T-helper 22 cell (primary cell): Measurements from ENCODE around the gene ZNF416.

Experiments
- DNase-seq: peaks from one replicate; pipeline ENCODE4 v3.0.0-alpha.2; 2020; ENCODE audit warnings: low read depth

ZNF416 gene

DNA sequence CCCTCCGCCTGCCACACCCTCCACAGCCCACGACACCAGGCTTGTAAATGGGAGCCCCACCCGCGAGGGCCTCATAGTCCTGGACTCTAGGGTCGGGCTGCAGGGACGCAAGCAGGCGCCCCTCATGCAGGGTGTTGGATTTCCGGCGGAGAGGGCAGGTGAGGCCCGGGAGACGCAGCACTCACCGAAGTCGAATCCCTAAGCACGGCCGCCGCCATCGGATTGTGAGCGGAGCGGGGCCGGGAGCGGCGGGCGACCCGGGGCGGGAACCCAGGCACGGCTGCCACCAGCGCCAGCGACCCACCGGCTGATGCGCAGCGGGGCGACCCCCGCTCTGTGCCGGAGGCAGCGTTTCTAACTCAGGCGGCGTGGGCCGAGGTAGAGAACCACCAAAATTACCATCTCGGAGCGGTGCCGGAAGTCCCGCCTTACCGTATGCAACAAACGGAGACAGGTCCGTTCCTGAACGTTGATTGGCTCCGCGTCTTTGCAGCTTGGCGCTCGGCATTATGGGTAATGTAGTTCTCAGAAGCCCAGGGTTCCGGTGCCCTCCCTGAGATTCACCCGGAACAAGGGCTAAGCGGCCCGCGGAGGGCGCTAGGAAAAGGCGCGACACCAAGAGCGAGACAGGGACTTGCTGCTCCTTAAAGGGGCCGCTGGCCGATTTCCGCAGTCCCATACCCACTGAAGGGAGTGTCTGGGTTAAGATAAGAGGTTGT lies at the start of gene ZNF416:
Gene ZNF416 (minus strand): TSS at position 425 of the 719 bp plus-strand sequence. CDS start 207 bp downstream, at position 218.
- peak; percentile 92 for DNase-seq

DNA sequence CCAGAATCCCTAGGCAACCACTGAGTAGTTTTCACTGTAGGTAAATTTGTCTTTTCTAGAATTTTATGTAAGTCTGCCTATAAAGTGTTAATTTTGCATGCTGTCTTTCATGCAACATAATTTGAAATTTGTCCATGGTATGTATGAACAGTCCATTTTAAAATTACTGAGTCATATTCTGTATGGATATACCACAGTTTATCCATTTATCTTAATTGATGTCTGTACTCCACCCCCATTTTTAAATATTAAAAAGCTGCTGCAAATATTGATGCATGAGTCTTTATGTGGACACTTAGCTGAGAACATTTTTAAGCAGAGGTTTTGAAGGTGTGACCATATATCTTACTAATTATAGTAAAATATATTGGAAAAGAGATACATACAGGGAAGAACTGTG lies 44.4 kb upstream of the ZNF416 start:
- no peak for DNase-seq

GRCh38 chr19:57620673-57621348 lies 42.1 kb upstream of the ZNF416 start:
- DNase-seq = no peak

- no peak for DNase-seq
Measured at GRCh38 chr19:57615346-57615745, 36.6 kb upstream of the ZNF416 start.

- peak; percentile 71 for DNase-seq
Measured at GRCh38 chr19:57613941-57614743, 35.4 kb upstream of the ZNF416 start, which contains the start of gene ZNF134. TSS of gene ZNF134 (plus strand) at chr19:57614242. CDS start at chr19:57619469, 5,227 bp downstream.

DNA sequence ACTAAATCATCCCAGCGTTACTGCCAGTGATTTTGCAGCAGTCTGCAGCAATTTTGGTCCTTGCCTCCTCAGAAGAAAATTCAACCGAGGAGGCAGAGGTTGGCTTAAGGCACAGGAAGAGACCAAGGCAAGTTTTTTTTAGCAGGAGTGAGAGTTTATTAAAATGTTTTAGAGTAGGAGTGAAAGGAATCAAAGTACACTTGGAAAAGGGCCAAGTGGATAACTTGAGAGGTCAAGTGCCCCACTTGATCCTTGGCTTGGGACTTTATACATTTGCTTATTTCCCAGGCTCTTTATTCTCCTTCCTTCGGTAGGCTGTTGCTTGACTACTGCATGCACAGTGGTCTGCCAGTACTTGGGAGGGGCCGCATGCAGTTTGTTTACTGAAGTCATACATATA lies 32.4 kb upstream of the ZNF416 start:
- no peak for DNase-seq

- DNase-seq = no peak
Measured at GRCh38 chr19:57606931-57607330, 28.2 kb upstream of the ZNF416 start.

DNA sequence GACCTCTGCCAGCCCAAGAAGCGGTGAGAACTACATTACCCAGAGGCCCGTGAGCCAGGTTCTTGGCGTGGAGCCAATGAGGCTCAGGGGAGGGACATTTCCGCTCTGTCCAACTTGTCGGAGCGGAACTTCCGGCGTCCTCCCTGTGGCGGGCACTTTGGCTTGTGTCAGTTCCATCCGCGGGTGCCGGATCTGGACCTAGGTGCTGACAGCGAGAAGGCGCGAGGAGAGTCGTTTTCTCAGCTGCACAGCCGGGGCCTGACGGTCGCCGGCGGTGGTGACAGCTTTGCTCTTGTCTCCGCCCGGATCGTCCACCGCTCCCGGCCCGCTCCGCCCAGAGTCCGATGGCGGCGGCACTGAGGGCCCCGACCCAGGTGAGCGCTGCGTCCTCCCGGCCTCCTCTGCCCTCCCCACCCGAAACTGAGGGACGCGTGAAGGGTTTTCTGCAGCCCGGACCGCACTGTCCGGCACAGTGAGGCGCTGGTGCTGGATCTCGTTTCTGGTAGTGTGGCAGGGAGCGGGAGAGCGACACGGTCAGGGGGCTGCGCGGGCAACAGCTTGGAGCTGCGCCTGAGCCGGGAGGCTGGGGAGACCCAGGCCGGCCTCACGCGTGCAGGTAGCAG lies 21.2 kb upstream of the ZNF416 start, which contains the start of gene ZNF530:
Gene ZNF530 (plus strand): TSS at position 125 of the 623 bp plus-strand sequence. CDS start 4,461 bp downstream, outside the sequence.
- DNase-seq = peak; percentile 55

GRCh38 chr19:57599377-57599760 lies 20.7 kb upstream of the ZNF416 start:
- no peak for DNase-seq

- DNase-seq = no peak
Measured at GRCh38 chr19:57587529-57587928, 8.8 kb upstream of the ZNF416 start.

DNA sequence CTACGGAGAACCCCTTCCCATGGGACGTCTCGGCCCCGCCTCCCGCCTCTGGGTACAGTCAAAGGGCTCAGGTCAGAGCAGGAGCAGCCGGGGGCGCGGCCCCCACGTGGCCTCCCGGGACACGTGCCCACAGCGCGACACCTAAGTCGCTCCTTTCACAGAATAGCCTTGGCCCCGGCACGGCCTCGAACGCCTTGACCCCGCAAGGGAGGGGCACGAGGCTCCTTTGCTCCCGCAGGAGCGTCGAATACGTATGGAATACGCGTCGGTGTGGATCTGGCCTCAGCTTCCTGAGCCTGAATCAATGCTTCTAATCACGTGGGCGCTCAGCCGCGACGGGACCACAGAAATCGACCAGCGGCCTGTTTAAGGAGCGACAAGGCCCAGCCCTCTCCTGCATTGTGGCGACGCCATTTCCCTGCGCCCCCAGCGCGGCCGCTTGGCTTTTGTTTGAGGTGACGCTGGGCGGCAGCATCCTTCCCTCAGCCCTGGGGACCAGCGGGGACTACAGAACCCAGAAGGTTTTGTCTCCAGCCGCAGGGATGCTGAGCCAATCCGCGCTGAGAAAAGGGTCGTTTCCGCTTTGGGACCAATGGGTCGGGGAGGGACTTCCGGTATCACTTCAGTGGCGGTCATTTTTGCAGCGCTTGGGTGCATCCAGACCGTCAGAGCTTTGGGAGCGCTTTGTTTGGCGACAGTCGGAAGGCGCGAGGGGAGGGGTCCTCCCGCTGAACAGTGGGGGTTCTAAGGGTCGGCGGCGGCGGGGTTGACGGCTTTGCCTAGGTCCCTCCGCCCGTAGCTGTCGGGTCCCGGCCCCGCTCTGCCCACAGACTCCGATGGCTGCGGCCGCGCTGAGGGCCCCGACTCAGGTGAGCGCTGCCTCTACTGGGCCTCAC lies 5.1 kb upstream of the ZNF416 start, which contains the start of gene ZIK1:
Gene ZIK1 (plus strand): TSS at position 625 of the 896 bp plus-strand sequence. CDS start 212 bp downstream, at position 837.
- peak; percentile 68 for DNase-seq

GRCh38 chr19:57583104-57583520 lies 4.4 kb upstream of the ZNF416 start:
- no peak for DNase-seq

DNA sequence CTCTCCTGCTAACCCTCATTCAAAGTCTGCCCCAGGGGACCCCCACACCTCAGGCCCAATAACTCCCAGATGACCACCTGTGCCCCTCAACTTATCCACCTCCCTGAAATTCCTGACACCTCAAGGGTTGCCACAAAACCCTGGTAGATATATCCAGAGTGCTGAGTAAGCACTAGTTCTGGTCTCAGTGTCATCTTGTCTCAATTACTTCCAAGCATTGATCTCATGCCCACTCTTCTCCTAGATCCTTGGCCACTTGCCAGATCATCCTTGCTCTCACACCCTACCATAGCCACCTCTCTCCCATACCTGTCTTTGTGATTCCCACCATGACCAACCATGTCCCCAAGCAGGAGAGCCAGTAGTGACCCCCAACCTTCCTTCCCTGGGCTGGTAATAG lies 2.0 kb downstream of the ZNF416 start:
- DNase-seq = no peak

DNA sequence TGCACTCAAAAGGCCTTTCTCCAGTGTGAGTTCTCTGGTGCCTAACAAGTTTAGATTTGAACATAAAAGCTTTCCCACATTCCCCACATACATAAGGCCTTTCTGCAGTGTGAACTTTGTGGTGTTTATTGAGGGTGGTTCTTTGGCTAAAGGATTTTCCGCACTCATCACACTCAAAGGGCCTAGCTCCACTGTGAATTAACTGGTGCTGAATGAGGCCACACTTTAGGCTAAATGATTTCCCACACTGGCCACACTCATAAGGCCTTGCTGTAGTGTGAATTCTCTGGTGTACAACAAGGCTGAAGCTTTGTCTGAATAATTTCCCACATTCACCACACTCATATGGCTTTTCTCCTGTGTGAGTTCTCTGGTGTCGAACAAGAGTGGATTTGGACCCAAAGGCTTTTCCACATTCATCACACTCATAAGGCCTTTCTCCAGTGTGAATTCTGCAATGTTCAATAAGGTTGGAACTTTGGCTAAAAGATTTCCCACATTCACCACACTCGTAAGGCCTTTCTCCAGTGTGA lies 6.2 kb downstream of the ZNF416 start:
- DNase-seq = no peak

DNA sequence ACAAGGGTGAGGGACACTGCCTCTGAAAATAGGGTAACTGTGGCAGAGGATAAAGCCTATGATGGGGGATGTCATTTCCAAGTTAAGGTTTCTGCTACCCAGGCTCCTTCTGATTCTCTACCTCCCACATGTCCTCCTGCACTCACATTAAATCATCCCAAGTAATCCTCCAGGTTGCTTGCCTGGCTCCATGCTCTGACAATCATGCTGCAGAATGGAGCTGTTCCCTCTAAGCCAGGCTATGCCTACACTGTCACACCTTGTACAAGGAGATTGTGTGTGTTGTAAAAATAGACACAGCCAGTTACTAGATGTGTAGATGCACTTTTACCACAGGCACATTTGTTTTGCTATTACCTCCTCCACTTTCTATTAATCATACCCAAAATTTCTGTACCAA lies 8.0 kb downstream of the ZNF416 start:
- DNase-seq = no peak

GRCh38 chr19:57566396-57567265 lies 12.1 kb downstream of the ZNF416 start:
- DNase-seq = no peak

DNA sequence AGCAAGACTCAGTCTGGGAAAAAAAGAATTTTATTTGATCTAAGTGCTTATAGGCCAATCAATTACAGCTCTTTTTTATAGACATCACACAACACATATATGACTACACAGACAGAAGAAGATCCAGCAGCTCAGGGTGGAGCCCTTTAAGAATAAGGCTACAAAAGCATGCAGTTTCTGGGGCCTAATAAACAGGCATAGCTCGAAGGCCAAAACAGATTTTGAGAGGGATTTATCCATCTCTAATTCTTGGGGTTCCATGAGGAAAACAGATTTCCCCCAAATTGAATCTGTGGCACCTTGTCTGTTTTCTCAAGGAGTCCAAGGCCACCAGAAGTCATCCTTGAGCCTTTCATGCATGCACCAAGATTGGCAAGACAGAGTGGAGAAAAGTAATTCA lies 15.2 kb downstream of the ZNF416 start:
- DNase-seq = no peak

DNA sequence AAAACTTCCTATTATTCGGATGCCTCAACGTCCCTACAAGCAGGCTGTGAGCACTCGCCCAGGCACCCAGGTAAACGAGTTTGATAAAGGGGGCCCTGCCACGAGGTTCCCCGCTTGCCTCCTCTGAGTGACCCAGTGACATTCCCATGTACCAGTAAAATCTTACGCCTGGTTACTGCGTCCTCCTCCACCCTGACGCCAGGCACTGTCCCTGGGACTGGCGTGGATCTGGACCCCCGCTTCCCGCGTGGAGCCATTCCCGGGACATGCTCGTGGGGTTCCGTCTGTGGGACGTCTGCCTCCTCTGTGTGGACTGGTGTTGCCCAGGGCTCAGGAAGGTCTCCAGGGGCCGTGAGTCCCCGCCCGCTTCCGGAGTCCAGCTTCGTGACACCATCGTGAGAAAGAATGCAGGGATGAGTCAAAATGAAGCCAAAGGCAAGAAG lies 18.6 kb downstream of the ZNF416 start:
- DNase-seq = no peak

DNA sequence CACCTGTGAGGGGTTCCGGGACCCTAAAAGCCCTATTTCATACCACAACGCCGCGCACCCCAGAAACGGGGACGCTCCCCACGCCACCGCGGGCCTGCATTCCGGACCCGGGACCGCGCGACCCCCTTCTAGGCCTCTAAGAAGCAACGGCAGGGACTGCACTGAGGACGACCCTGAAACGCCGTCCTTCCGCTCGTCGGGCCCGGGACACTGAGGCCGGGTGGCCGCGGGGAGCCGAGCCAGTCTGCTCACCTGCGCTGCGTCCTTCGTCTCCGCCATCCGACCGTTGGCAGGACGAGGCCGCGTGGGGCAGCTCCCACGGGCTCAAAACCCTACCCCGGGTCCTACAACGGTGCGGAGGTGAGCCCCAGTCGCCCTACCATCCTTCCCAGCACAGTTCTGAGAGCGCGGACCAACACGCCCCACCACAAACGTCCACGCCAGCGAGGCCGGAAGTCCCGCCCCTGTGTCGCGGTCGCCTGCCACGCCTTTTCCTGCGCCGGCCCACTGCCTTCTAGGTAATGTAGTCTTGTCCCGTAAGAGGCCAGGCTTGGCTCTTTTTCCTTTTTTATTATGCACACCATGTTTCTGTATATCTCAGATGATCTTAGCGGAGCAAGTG lies 19.2 kb downstream of the ZNF416 start, which contains the start of gene ZNF550:
Gene ZNF550 (minus strand): TSS at position 460 of the 622 bp plus-strand sequence. CDS start 181 bp downstream, at position 279.
- DNase-seq = peak; percentile 72
